Nasal cavity respiratory epithelium epithelial cell of viscerocranial mucosa (primary cell): ENCODE measurements around the gene CP. TPM values are rescaled to one million over a fixed set of nuclear protein-coding genes. Genes with fewer than 3 reads are reported as not detected.

Experiments used
- total RNA-seq: library from RNA; depleted of rRNA; stranded (reverse); fragments of >200 nt; gene quantifications from 2 replicates; pipeline ENCODE4 v1.2.3, GENCODE V29; 2014

The CP gene
- 9.7 TPM in 1 of 2 replicates, not detected in the other for total RNA-seq

GRCh38 chr3:149221783-149222517 is at the start of gene CP:
CP (minus strand) TSS chr3:149221829; CDS start chr3:149221792, 37 bp downstream.

DNA sequence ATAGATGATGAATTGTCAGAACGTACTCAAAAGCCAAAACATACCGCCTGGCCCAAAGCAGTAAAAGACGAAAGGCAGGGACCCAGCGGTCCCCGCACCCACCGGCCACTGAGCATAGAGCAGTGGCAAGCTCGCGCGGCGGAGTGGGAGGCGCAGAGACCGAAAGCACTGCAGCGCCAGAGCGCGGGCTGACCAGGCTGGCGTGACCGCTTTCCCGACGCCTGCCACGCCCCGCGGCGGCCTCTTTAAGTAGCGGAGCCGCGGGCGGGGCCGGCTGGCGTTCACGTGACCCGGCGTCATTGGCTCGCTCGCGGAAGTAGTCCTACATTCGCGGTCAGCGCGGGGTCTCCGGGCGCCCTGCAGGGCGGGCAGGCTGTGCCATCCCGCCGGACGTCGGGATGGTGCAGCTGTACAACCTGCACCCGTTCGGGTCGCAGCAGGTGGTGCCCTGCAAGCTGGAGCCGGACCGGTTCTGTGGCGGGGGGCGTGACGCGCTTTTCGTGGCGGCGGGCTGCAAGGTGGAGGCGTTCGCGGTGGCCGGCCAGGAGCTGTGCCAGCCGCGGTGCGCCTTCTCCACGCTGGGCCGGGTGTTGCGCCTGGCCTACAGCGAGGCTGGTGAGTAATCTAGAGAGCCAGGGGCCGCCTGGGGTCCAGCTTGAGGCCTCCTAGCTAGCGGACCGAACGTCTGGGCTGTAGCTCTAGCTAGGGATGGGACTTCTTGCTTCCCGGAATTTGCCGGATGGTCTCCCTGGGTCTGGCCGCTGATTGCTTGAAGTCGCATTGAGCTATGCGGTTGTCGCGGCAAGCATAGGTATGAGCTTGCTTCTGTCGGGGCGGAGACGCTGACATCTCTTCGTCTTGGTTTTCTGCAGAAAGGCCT is 92.1 kb downstream of the CP start, which contains the start of gene HPS3:
HPS3 (plus strand) TSS at position 313 of the 880 bp plus-strand sequence; CDS start at position 399, 86 bp downstream.

Other genes with a start within 250 kb of the CP start
- gene GYG1, start 230.3 kb downstream of the CP start, total RNA-seq: 31.4 and 32.5 TPM in 2 replicates
- 15.4 and 22.1 TPM in 2 replicates for gene HLTF, start 135.3 kb downstream of the CP start, total RNA-seq
- 6.8 and 20.9 TPM in 2 replicates for gene HPS3, start 92.2 kb downstream of the CP start, total RNA-seq
- not detected in 2 replicates for gene TM4SF18, start 111.8 kb upstream of the CP start, total RNA-seq
- gene TM4SF1, start 155.8 kb upstream of the CP start, total RNA-seq: 33.5 and 121 TPM in 2 replicates